Nephron (organoid): ENCODE data around the gene REPIN1.
A peak's percentile ranks its signal among the peaks of the same experiment; 100 is the strongest.

Experiments
- H3K27ac Mint-ChIP-seq, 3 experiments: 2 replicates each; pipeline ENCODE4 v1.8.0; 2020; ENCODE audit warnings: mixed read lengths in 3 of 3, mild to moderate bottlenecking in 2 of 3, moderate library complexity in 1 of 3
- H3K27me3 Mint-ChIP-seq: 2 replicates; pipeline ENCODE4 v1.8.0; 2021; ENCODE audit warnings: low read depth, mild to moderate bottlenecking, moderate library complexity, mixed read lengths
- H3K36me3 Mint-ChIP-seq: 2 replicates; pipeline ENCODE4 v1.8.0; 2020; ENCODE audit warnings: low read depth, mixed read lengths
- H3K4me1 Mint-ChIP-seq: 2 replicates; pipeline ENCODE4 v1.8.0; 2020; ENCODE audit warnings: mixed read lengths
- H3K4me3 Mint-ChIP-seq, 3 experiments: 2 replicates each; pipeline ENCODE4 v1.8.0; 2020; ENCODE audit warnings: mild to moderate bottlenecking in 3 of 3, mixed read lengths in 3 of 3, moderate library complexity in 2 of 3
- H3K9me3 Mint-ChIP-seq: 2 replicates; pipeline ENCODE4 v1.8.0; 2020; ENCODE audit warnings: mixed read lengths
- CTCF ChIP-seq, 3 experiments: fragments of 200-600 bp; sonication (generic); IDR thresholded peaks; one replicate each; pipeline ENCODE4 v1.5.0; 2021; ENCODE audit warnings: antibody characterized with exemption in 3 of 3; ENCODE audit not compliant: unreplicated experiment in 3 of 3

Gene REPIN1

GRCh38 chr7:150417239-150417638 lies 48.6 kb downstream of the REPIN1 start:
- H3K27me3 Mint-ChIP-seq: peaks cover 17% of the 10 kb centered on the region
- H3K4me3 Mint-ChIP-seq: no peak overlapping the region
- peaks cover 6% of the 10 kb centered on the region for H3K4me1 Mint-ChIP-seq
- no peak for TF ChIP-seq CTCF (IDR thresholded peaks at IDR 0.05; ENCODE audit: unreplicated experiment in 3 of 3)
- H3K27ac Mint-ChIP-seq: no peak overlapping the region
- H3K36me3 Mint-ChIP-seq: no peaks in the 10 kb centered on the region
- no peaks in the 10 kb centered on the region for H3K9me3 Mint-ChIP-seq

- Mint-ChIP-seq H3K27ac (no peak overlapping the region), H3K9me3 (no peaks in the 10 kb centered on the region), H3K4me3 (no peak overlapping the region), H3K27me3 (peaks cover 23% of the 10 kb centered on the region), H3K4me1 (peaks cover 6% of the 10 kb centered on the region), H3K36me3 (no peaks in the 10 kb centered on the region)
- no peak for TF ChIP-seq CTCF (IDR thresholded peaks at IDR 0.05; ENCODE audit: unreplicated experiment in 3 of 3)
These were observed 49.2 kb downstream of the REPIN1 start for GRCh38 chr7:150417863-150418262.

GRCh38 chr7:150420242-150420641 lies 51.6 kb downstream of the REPIN1 start:
- no peaks in the 10 kb centered on the region for H3K36me3 Mint-ChIP-seq
- no peak for TF ChIP-seq CTCF (IDR thresholded peaks at IDR 0.05; ENCODE audit: unreplicated experiment in 3 of 3)
- H3K27me3 Mint-ChIP-seq: peaks cover 21% of the 10 kb centered on the region
- H3K27ac Mint-ChIP-seq: peak overlapping the region in 2 of 3 experiments; percentile 9 to 22
- H3K4me1 Mint-ChIP-seq: peaks cover 6% of the 10 kb centered on the region
- no peak overlapping the region for H3K4me3 Mint-ChIP-seq
- H3K9me3 Mint-ChIP-seq: no peaks in the 10 kb centered on the region

GRCh38 chr7:150420987-150421674 lies 52.5 kb downstream of the REPIN1 start:
- Mint-ChIP-seq H3K27ac (no peak overlapping the region), H3K9me3 (no peaks in the 10 kb centered on the region), H3K36me3 (no peaks in the 10 kb centered on the region), H3K4me1 (peaks cover 6% of the 10 kb centered on the region), H3K27me3 (peaks cover 21% of the 10 kb centered on the region), H3K4me3 (no peak overlapping the region)
- TF ChIP-seq CTCF (IDR thresholded peaks at IDR 0.05; ENCODE audit: unreplicated experiment in 3 of 3): peak; percentile 87 to 92 (median 90)

GRCh38 chr7:150421831-150422230 lies 53.2 kb downstream of the REPIN1 start:
- TF ChIP-seq CTCF (IDR thresholded peaks at IDR 0.05; ENCODE audit: unreplicated experiment in 3 of 3): no peak
- Mint-ChIP-seq H3K27ac (no peak overlapping the region), H3K4me3 (no peak overlapping the region), H3K27me3 (peaks cover 21% of the 10 kb centered on the region), H3K9me3 (no peaks in the 10 kb centered on the region), H3K36me3 (no peaks in the 10 kb centered on the region), H3K4me1 (peaks cover 9% of the 10 kb centered on the region)
